Measurements from ENCODE around the gene PAF1.

- TF ChIP-seq CTCF (conservative IDR thresholded peaks at IDR 0.05 in 1 of 2, IDR thresholded peaks at IDR 0.05 in 1 of 2; ENCODE audit: low read depth in 1 of 2, low read length in 2 of 2), result no peak
- no peak for TF ChIP-seq EZH2 (IDR thresholded peaks at IDR 0.05; ENCODE audit: low read length, missing control alignments)
Observed at GRCh38 chr19:39416152-39417120, 25.5 kb upstream of the PAF1 start.
